NCI-H524 treated with DMSO at 0.1 percent for 48 hours (cell line): ENCODE results near the gene TRMU.

Source experiments
- DNase-seq: peaks from one replicate; lab custom pipeline; 2025; lab: John Stamatoyannopoulos, UW

Gene TRMU, protein sequence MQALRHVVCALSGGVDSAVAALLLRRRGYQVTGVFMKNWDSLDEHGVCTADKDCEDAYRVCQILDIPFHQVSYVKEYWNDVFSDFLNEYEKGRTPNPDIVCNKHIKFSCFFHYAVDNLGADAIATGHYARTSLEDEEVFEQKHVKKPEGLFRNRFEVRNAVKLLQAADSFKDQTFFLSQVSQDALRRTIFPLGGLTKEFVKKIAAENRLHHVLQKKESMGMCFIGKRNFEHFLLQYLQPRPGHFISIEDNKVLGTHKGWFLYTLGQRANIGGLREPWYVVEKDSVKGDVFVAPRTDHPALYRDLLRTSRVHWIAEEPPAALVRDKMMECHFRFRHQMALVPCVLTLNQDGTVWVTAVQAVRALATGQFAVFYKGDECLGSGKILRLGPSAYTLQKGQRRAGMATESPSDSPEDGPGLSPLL

DNA sequence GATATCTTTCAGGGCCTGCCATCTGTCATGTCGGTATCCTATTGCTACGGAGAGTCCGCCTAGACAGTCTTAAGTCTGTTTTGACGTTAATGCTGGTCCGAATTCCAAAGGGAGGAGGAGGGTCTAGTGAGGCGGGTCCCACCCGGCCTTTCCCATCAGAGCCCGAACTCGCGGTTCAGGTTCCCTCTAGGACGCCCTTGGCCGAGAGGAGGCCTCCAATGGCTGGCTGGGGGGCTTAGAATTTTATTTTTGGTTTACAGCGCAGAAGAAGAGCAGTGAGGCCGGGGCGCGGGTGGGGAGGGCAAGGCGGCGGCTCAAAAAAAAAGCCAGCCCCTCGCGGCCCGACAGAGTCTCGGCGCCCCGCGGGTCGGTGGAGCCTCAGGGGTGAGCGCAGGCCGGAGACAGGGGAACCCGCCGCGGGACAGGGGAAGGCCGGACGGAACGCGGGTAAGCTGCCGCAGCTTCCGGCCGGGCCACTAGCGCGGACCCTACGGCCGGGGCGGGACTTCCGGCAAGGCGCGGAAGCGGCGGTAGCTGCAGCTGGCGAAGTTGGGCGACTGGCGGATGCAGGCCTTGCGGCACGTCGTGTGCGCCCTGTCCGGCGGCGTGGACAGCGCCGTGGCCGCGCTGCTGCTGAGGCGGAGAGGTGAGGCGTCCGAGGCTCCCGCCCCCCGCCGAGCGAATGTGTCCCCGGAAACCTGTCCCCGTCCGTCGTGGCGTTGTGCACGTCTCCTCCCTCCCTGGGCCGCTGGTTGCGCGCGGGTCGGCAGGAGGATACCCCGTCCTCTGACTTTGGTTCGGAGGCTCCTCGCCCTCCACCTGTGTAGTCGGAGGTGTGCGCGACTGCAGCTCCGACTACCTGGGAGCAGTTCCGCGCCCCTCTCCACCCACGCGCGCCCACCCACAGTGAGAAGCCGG is at the start of gene TRMU:
TSS of gene TRMU (plus strand) at position 514 of the 918 bp plus-strand sequence. CDS start at position 565, 51 bp downstream.
- DNase-seq: peak; percentile 36

- DNase-seq: no peak
Measured at GRCh38 chr22:46286006-46286405, 49.5 kb upstream of the TRMU start.

- DNase-seq: no peak
Measured at GRCh38 chr22:46286941-46287872, 48.3 kb upstream of the TRMU start.

DNA sequence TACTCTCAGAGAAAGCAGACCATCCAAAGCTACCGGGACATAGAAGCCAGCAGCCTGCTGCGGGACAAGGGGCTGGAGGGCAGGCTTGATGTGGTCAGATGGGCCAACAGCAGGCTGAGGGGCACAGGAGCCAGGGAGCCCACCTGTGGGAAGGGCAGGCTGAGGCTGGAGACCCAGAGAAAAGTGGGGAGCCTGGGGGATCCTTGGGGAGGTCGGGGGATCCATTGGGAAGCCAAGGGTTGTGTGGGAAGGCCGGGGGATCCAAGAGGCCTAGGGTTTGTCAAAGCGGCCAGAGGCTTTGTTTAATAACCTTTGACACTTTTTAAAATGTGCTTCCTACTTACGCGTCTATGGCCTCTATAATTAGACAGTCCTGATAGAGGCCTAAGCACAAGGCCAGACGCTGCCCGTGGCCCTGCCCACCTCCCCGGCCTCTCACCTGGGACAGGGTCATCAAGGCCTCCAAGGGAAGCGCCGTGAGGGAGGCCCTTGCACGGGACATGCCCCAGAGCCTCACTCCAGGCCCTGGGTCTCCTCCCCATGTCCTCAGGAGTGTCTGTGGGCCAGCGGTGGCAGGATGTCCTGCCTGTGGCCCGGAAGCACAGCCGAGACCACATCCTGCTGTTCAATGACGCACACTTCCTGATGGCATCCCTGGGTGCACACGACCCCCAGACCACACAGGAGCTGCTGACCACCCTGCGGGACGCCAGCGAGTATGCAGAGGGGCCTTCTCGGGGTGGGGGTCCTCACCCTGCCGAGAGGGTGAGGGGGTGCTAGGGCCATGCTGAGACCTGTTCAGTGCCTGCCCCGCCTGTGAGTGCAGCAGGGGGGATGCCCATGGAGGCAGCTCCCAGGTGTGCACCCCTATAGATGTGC is 47.4 kb upstream of the TRMU start:
- DNase-seq: no peak

DNA sequence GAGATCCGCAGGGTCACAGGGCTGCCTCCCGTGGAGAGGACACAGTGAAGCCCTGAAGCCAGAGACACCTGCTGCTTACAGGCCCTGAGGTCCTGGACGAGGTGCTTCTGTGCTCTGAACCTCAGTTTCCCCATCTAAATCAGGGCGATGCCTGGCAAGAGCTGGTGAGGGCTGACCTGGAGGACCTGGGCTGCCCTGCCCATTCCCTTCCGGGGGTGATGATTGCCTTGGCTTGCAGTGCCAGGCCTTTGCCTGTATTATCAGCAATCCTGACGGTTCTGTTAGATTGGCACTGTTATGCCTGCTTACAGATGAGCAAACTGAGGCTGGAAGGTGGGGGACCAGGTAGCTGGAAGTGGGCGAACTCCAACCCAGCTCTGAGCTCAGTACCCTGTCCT is 46.7 kb upstream of the TRMU start:
- no peak for DNase-seq

- DNase-seq: no peak
Measured at GRCh38 chr22:46289244-46289891, 46.1 kb upstream of the TRMU start.

DNA sequence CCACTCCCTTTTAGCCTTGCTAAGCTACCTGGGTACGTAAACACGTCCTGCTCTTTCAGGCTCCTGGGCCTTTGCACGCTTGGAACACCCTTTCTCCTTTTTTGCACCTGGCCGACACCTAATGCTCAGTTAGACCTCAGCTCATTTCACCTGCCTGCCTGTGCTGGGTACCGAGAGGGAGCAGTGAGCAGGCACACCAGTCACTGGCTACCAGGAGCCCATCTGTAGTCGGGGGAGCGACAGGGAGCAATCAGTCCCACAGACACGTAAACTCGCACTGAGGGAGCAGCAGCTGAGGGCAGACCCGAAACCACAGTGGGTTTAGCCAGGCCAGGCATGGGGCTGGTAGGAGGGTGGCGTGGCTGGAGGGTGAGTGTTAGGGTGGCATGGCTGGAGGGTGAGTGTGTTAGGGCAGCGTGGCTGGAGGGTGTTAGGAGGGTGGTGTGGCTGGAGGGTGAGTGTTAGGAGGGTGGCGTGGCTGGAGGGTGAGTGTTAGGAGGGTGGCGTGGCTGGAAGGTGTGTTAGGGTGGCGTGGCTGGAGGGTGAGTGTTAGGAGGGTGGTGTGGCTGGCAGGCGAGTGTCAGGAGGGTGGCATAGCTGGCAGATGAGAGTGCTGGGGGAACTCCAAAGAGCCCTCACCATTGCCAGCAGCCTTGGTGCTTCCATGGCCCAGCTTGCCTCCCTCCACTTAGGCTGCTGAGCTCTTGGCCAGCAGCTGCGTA is 45.2 kb upstream of the TRMU start:
- DNase-seq: no peak

- DNase-seq: no peak
Measured at GRCh38 chr22:46290843-46291785, 44.4 kb upstream of the TRMU start.

DNA sequence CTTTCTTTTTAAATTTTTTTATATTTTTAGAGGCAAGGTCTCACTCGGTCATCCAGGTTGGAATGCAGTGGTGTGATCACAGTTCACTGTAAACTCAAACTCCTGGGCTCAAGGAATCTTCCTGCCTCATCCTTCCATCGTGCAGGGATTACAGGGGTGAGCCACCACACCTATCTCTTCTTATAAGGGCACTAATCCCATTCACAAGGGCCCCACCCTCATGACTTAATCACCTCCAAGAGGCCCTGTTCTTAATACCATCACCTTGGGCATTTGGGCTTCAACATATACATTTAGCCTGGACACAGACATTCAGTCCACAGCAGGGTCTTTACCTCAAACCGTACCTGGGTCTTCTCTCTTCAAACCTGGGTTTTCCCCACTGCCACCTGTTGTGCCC is 43.3 kb upstream of the TRMU start:
- DNase-seq: no peak

DNA sequence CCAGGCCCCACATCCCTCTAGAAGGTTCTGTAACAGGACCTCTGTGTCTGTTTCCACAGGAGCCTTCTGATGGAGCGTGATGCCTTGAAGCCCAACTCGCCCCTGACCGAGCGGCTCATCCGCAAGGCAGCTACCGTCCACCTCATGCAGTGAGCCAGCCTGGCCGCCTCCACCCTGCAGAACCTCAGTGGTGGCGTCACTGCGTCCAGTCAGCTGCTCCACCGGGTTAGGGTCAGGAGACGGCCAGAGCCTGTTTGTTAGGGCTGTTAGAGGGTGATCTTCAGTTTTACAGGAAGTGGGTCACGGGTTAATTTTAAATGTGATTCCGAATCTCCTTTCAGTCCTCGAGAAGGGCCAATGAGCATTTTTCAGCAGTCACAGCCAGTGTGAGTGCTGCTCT is 42.8 kb upstream of the TRMU start:
- no peak for DNase-seq

GRCh38 chr22:46293577-46294260 is 41.8 kb upstream of the TRMU start:
- DNase-seq: no peak

GRCh38 chr22:46294784-46295183 is 40.7 kb upstream of the TRMU start:
- DNase-seq: no peak

DNA sequence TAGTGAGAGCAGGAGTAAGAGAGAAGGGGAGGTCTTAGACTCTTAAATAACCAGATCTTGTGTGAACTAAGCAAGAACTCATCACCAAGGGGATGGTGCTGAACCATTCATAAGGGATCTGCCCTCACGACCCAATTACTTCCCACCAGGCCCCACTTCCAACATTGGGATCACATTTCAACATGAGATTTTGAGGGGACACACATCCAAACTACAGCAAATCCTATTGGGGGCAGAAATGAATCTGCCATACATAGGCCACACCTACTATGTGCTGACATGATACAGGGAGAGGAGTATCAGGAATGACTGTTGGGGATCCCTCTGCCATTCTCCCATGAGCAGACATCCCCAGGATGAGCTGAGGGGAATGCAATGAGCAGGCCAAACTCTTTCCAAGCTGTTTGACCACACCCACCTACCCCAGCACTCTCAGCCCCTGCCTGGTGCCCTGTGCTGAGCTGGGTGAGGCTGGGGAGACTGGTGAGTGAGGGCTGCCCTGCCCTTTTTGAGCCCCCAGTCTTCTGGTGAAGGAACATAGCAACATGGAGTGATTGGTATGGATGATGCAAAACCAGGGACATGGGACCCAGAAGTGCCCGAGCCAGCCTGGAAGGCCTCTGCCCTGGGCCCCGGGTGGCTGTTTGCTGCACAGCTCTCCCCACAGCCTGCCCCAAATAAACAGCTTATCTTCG is 40.1 kb upstream of the TRMU start:
- DNase-seq: no peak

GRCh38 chr22:46296257-46297150 is 39.0 kb upstream of the TRMU start, which contains the start of gene GTSE1:
GTSE1 (plus strand) TSS chr22:46296870; CDS start chr22:46297401, 531 bp downstream.
- DNase-seq: peak; percentile 92

DNA sequence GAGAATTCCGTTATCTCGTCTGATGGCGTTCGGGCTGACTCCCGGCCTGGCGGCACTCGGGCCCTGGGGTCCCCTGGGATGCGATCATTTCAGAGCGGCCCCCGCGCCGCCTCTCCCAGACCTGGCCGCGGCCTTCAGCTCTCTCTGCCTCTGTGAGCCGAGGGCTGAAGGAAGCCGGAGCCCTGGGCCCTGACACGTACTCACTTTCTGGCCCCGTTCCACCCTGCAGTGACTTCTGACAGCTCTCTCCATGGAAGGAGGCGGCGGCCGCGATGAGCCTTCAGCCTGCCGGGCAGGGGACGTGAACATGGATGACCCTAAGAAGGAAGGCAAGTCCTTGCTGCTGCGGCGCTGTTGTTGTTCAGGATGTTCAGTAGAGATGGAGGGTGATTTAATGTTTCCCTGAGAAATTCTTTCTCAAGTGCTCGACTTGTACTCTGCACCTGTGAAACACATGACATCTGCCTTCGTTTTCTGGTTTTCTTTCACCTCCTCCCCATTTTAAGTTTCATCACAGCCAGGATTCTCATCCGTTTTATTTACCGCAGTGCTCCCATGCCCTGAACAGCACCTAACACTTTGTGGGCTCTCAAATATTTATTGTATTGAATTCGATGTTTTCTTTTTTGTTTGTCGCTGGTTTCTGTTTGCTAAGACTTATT is 38.2 kb upstream of the TRMU start:
- no peak for DNase-seq

DNA sequence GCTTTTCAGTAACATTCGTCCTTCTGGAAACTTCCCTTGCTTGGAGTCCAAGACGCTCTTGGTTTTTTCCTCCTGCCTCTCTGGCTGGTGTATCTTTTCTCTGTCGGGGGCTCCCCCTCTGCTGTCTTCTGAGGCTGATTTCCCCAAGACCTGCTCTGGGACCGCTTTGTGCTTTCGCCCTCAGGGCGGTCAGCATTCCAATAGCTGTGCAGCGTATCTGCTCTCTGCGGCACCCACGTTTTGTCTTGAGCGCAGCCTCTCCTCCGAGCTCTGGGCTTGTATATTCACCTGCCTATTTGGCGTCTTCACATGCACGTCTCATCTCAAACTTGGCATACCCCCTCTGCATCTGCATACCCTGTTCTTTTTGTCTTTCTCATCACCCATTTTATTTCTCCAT is 36.4 kb upstream of the TRMU start:
- no peak for DNase-seq
